LNCaP clone FGC (cell line): ENCODE data around the gene LHPP.

Experiments used
- DNase-seq: peaks from one replicate; pipeline ENCODE4 v3.0.0-alpha.2; 2011; ENCODE audit warnings: low read depth
- H3K4me3 ChIP-seq: 2 replicates; pipeline ENCODE4 v1.5.1; 2011; ENCODE audit warnings: mild to moderate bottlenecking, low read depth, low read length, control low read depth
- CTCF ChIP-seq: IDR thresholded peaks from 2 replicates; pipeline ENCODE4 v1.5.1; 2012; ENCODE audit warnings: mild to moderate bottlenecking; ENCODE audit not compliant: control insufficient read depth, insufficient read depth; ENCODE audit errors: extremely low read depth

The LHPP gene

GRCh38 chr10:124663228-124663627, 201.6 kb downstream of the LHPP start:
- H3K4me3 ChIP-seq = no peak overlapping the region
- no peak for TF ChIP-seq CTCF
- DNase-seq = no peak
